GF-D8 (cell line): ENCODE data around the gene MON1B.
"Not testable (repeated sequence)": the region's sequence is repeated elsewhere in the genome, so short reads cannot be mapped to it uniquely, and the experiment has no call there.

ENCODE experiments used
- DNase-seq: peaks from one replicate; lab custom pipeline; 2025; lab: John Stamatoyannopoulos, UW

MON1B gene

DNA sequence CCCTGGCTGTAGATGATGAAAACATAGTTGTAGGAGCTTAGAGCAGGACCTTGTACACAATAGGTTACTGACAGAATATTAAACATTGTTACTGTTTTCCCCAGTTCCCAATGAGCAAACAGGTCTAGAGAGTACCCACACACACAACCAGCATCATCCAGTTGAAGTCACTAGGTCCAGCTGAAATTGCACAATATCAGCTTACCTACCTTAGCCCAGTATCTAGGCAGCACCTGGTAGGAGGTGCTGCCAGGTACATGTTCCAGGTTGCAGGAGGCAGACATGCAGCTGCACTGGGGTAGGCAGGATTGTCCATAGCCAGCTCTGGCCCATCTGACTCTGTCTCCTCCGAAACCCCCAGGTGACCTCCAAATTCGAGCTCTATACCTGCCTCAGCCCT, 6.8 kb downstream of the MON1B start:
- no peak for DNase-seq

GRCh38 chr16:77199211-77199610, 8.2 kb downstream of the MON1B start, which contains the start of gene SYCE1L:
TSS of gene SYCE1L (plus strand) at chr16:77199408. CDS start at chr16:77199452, 44 bp downstream.
- DNase-seq: no peak

GRCh38 chr16:77206533-77206932, 15.5 kb downstream of the MON1B start:
- no peak for DNase-seq

- no peak for DNase-seq
Measured at GRCh38 chr16:77207030-77207429, 16.0 kb downstream of the MON1B start.

DNA sequence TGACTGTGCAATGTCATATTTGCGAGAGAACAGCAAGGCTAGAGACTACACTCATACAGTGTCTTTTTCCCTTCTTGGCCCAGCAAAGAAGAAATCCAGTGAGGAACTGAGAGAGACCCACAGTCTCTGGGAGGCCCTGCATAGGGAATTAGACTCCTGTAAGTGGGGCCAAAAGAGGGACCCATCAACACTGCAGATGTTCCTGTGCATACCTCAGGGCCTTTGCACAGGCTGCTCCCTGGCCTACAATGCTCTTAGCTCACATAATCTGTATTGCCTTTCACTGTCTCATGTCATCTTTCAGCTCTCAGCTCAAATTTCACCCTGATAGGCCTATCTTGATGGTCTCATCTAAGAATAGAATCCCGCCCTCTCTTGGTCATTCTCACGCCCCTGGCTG, 17.4 kb downstream of the MON1B start:
- DNase-seq: no peak

DNA sequence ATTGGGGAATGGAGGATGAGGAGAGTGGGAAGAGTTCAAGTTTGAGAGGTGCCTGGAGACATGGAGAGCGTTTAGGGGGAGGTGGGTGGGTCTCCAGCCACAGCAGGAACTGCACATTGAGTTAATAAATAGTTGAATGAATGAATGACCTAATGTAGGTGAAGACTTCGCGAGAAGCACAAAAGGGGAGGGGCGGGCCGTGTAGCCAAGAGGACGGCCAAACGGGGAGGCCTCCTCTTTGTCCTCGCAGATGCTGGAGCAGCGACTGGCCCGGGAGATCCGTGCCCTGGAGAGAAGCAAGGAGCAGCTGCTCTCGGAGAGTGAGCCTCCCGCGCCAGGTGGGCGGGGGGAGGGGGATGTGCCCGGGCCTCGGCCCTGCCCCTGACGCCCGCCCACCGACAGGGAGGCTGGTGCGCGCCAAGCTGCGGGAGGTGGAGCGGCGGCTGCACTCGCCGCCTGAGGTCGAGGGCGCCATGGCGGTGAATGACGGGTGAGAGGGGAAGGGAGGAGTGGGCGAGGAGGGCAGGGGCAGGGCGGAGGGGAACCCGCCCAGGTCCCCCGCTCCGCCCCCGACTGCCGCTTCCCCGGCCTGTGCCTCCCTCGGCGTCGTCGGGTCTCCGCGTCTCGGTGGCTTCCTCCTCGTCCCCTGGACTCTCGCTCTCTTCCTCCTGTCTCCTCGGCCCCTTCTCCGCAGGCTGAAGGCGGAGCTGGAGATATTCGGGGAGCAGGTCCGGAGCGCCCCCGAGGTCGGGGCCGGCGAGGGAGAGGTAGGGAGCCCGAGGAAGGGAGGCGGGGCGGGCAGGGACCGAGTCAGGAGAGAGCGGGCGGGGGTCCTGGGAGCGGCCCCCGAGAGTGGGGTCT, 21.1 kb downstream of the MON1B start:
- no peak for DNase-seq

DNA sequence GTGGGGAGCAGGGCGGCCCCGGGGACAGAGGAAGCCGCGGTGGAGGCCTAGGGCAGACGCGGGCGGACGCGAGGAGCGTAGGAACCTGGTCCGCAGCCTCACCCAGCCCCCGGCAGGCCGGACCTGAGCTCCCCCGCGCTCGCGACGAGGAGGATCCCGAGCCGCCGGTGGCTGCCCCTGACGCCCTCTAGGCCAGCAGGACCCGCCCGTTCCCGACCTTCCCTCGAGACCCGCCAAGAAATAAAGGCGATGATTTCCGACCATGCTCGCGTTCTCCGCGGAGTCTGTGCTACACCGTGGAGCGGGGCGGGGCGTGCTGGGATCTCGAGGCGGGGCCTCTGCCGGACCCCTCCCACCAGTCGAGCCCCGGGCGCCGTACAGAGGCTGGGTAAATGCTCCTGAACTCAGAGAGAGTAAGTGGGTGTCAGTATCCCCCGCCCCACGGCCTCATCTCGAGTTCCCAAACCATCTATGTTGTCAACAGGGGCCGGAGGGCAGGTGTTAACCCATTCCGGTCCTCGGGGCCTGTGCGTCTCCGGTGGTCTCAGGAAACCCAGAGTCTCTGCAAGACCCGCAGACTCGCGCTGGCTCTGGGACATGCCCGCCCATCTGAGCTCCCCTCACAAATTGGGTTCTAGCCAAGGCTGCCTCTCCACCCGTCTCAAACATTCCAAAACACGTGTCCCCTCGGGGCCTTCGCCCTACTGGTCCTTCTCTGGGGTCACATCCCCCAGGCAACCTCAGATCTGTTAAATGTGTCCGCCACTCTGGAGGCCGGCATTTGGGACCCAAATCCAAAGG, 22.0 kb downstream of the MON1B start:
- DNase-seq: no peak

DNA sequence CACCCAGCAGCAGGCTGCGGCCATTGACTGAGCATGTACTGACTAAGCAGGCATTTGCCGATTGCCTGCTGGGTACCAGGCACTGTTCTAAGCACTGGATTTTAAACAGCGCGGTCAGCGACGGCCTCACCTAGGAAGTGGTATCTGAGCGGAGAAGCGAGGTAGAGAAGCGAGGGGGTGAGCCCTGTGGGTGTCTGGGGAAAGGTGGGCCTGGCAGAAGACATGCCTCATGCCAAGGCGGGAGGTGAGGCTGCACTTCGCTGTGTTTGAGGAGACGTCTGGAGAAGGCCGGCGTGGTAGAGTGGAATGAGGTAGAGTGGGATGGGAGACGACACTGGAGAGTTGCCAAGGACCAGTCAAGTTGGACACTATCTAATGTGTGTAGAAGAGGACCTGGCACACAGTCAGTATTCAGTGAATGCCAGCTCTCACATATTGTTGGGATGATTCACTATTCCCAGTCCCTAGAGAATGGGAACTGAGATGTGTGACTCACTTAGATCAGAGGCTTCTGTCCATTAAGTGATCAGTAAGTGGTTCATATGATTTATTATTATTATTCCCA, 22.6 kb downstream of the MON1B start:
- no peak for DNase-seq

DNA sequence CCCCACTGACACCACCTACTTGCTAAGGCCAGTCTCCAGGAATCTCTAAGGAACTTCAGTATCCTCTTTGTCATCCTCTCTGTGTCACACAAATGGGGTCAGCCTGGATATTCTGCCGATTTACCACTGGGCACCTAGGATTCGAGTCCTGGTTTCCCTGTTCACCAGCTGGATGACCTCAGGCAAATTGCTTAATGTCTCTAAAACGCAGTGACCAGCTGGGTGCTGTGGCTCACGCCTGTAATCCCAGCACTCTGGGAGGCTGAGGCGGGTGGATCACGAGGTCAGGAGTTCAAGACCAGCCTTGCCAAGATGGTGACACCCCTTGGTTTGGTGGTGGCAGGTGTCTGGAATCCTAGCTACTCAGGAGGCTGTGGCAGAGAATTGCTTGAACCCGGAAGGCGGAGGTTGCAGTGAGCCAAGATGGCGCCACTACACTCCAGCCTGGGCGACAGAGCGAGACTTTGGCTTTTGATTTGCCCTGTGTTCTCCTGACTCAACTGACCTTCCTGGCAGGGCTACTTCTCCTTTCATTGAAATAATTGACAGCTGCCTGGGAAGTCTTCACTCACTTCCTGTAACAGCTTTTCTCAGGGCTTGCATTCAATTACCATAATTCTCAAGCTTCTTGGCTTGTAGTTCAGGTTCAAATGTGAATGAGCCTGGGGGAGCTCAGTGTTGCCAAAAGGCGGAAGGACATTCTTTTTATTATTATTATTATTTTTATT, 23.6 kb downstream of the MON1B start:
- DNase-seq: no peak

DNA sequence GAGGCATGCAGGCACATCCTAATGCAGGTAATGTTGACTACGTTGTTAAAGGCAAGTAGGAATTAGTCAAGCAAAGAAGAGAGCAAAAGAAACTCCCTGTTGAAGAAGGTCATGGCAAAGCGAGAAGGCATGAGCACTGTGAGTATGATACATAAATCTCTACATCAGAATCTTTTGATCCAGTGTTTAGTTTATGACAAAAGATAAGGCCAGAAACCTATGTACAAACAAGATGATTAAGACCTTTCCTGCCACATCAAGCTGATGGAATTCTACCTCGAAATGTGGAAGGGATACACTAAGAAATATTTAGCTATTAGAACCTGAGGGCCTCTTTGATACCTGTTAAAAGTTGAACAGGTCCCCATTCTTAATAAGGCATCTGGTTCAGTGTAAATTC, 28.4 kb downstream of the MON1B start:
- DNase-seq: no peak

DNA sequence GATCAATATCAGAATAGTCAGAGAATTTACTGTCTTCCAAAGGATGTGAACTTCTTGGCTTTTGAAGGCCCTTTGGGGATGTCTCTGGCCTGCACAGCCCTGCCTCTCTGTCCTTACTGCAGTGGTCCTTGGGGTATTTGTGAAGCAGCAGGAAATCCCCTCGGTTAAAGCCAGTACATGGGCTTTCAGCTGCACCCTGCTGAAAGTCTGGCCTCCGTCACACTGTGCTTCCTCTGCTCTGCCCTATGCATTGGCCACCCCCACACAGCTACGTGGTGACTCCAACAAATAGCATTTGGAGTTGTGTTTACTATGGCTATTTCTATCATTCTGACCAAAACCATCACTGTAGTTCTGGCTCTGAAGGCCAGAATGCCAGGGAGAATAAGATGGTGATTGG, 29.4 kb downstream of the MON1B start:
- no peak for DNase-seq

DNA sequence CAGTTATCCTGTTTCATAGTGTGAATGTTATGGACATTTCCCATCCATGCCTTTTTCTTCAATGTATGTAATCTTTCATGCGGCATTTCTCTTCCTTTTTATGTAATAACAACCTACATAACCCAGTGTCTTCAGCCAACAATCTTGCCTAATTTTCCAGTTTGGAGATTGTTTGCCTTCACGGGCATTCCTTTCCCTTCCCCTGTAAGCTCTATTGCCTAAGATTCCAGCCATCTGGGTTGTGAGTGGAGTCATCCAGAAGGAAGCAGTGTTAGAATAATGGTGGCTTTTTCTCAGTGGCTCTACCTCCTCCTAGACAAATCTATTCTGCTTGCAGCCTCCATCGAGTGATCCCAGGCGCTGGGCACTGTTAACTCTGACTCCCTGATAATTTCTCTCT, 30.5 kb downstream of the MON1B start:
- DNase-seq: no peak

DNA sequence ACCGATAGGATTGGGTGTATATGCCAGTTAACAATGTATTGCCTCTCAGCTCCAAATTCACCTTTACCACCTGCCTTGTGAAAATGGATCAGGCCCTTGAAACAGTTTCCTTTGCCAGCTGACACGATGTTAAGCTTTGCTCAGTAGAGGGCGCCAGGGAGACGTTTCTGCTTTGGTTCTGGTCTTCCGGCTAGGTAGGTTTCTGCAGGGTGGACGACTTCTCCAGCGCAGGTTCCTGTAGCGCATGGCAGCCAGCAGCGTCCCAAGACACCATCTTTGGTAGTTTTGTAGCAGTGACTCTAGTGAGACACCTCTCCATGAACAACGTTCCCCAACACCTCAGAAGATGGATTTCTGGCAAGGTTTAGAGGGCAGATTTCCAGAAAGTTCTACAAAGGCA, 32.2 kb downstream of the MON1B start:
- no peak for DNase-seq

- no peak for DNase-seq
Measured at GRCh38 chr16:77225182-77225581, 34.2 kb downstream of the MON1B start.

DNA sequence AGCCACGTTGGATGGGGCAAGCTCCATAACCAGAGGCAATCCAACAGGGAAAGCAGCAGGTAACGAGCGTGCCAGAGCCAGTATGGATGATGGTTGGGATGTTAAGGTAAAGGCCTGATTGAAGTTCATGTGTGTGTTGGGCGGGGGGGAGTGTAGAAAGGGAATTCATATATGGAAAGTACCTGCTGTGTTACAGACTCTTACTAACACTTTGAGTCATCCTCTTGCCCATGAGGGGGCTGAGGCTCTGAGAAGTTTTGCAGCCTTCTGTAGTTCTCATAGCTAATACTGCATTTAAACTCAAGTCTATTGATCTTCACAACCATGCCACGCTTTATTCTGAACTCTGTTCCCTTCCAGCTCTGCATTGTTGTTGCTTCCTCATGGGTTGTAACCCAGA, 36.8 kb downstream of the MON1B start:
- no peak for DNase-seq

- no peak for DNase-seq
Measured at GRCh38 chr16:77231047-77231446, 40.1 kb downstream of the MON1B start.

- DNase-seq: no peak
Measured at GRCh38 chr16:77233799-77234519, 43.0 kb downstream of the MON1B start.

GRCh38 chr16:77234611-77235010, 43.6 kb downstream of the MON1B start:
- DNase-seq: no peak

DNA sequence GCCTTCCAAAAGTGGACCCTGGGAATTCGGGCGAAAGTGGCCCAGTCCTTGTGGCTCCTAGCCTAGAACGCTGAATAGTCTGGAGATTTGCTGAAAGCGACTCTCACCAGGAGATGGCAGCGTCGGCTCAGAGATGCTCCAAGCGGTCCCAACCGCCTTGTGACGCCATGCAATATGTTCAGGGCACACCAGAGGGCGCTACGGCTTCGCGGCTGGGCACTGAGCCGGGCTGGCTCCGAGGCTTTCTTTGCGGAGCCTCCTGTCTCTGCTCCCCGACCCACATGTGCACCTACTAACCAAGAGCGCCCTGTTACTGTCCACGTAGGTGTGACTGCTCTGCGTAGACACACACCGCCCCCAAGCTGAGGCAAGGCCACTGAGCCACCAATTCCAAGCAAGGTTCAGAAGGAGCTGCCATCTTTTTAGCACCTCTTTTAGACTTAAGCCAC, 45.1 kb downstream of the MON1B start:
- DNase-seq: peak; percentile 28

DNA sequence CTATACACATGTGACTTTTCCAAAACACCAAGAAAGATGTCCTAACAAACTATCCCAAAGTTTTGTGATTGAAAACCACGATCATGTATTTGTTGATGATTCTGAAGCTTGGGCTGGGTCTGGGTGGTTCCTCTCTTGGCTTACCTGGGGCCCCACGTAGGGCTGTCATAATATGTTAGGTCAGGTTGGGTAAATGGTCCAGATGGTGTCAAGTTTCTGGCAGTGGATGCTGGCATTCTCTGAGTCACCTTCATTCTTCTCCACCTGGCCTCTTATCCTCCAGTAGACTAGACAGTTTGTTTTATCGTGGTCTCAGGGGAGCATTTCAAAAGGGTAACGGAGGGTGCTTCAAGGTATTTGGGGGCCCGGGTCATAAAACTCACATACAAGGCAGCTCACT, 47.6 kb downstream of the MON1B start:
- no peak for DNase-seq

- not testable (repeated sequence) for DNase-seq
Measured at GRCh38 chr16:77242471-77242870, 51.5 kb downstream of the MON1B start.
